NCI-H526 treated with DMSO at 0.1 percent for 48 hours (cell line): ENCODE measurements around the gene LPGAT1.

Source experiments
- DNase-seq: peaks from one replicate; lab custom pipeline; 2025; lab: John Stamatoyannopoulos, UW

The LPGAT1 gene

GRCh38 chr1:211762206-211762605 is 68.4 kb downstream of the LPGAT1 start:
- DNase-seq = no peak

GRCh38 chr1:211761400-211761799 is 69.2 kb downstream of the LPGAT1 start:
- no peak for DNase-seq

GRCh38 chr1:211756471-211757020 is 74.0 kb downstream of the LPGAT1 start:
- DNase-seq = no peak

GRCh38 chr1:211753649-211754251 is 76.8 kb downstream of the LPGAT1 start:
- no peak for DNase-seq

- no peak for DNase-seq
Measured at GRCh38 chr1:211752951-211753486, 77.5 kb downstream of the LPGAT1 start.

- no peak for DNase-seq
Measured at GRCh38 chr1:211752317-211752716, 78.2 kb downstream of the LPGAT1 start.

- no peak for DNase-seq
Measured at GRCh38 chr1:211751438-211751837, 79.1 kb downstream of the LPGAT1 start.

- no peak for DNase-seq
Measured at GRCh38 chr1:211750599-211750998, 80.0 kb downstream of the LPGAT1 start.

- DNase-seq = no peak
Measured at GRCh38 chr1:211749251-211749650, 81.3 kb downstream of the LPGAT1 start.

GRCh38 chr1:211748810-211749209 is 81.8 kb downstream of the LPGAT1 start:
- DNase-seq = no peak

- no peak for DNase-seq
Measured at GRCh38 chr1:211742889-211743529, 87.6 kb downstream of the LPGAT1 start.

GRCh38 chr1:211742272-211742671 is 88.3 kb downstream of the LPGAT1 start:
- DNase-seq = no peak

GRCh38 chr1:211741788-211742187 is 88.8 kb downstream of the LPGAT1 start:
- no peak for DNase-seq

- DNase-seq = no peak
Measured at GRCh38 chr1:211741116-211741515, 89.4 kb downstream of the LPGAT1 start.

- no peak for DNase-seq
Measured at GRCh38 chr1:211739671-211740411, 90.7 kb downstream of the LPGAT1 start.

- no peak for DNase-seq
Measured at GRCh38 chr1:211738691-211739301, 91.8 kb downstream of the LPGAT1 start.

- DNase-seq = no peak
Measured at GRCh38 chr1:211738096-211738690, 92.4 kb downstream of the LPGAT1 start.

- DNase-seq = no peak
Measured at GRCh38 chr1:211737115-211738035, 93.2 kb downstream of the LPGAT1 start.

- no peak for DNase-seq
Measured at GRCh38 chr1:211736351-211736915, 94.1 kb downstream of the LPGAT1 start.
